GM12878 (cell line): ENCODE results near the gene RAP1GAP2.
"Not testable (repeated sequence)": the region's sequence is repeated elsewhere in the genome, so short reads cannot be mapped to it uniquely, and the experiment has no call there.

Experiments used
- DPF2 ChIP-seq: fragments of 450-650 bp; IDR thresholded peaks from 2 replicates; pipeline ENCODE4 v1.6.1; 2017; ENCODE audit warnings: mild to moderate bottlenecking
- EP300 ChIP-seq, 2 experiments: fragments of 150-350 bp in 1 of 2; IDR thresholded peaks; 2 replicates each; pipeline ENCODE4 v1.6.1; 2011 to 2012; ENCODE audit warnings: low read depth in 2 of 2, low read length in 2 of 2, borderline replicate concordance in 1 of 2, improper control_type of control experiment in 1 of 2, inconsistent platforms in 1 of 2; ENCODE audit not compliant: control insufficient read depth in 1 of 2
- HDAC6 ChIP-seq: fragments of 200-600 bp; sonication (generic); IDR thresholded peaks from one replicate; pipeline ENCODE4 v1.8.0; 2017; ENCODE audit warnings: antibody characterized with exemption; ENCODE audit not compliant: unreplicated experiment
- POLR2A ChIP-seq: IDR thresholded peaks from 2 replicates; pipeline ENCODE4 v1.6.1; 2011; ENCODE audit warnings: low read depth, mild to moderate bottlenecking, low read length
- TARDBP ChIP-seq: IDR thresholded peaks from 2 replicates; pipeline ENCODE4 v1.6.1; 2016; ENCODE audit warnings: borderline replicate concordance
- TF ChIP-seq, protein P1 (sequence below), 3 experiments: IDR thresholded peaks in 2 of 3; conservative IDR thresholded peaks in 1 of 3; 2 replicates each; pipeline ENCODE4 v1.5.1; 2011; ENCODE audit warnings: low read depth in 3 of 3, low read length in 3 of 3, mild to moderate bottlenecking in 3 of 3, control low read depth in 2 of 3, moderate library complexity in 2 of 3, inconsistent platforms in 1 of 3, mixed read lengths in 1 of 3; ENCODE audit not compliant: control insufficient read depth in 2 of 3, insufficient read depth in 1 of 3; ENCODE audit errors: extremely low read depth in 1 of 3
- TF ChIP-seq, protein P2 (sequence below): fragments of 450-650 bp; IDR thresholded peaks from 2 replicates; pipeline ENCODE4 v1.6.1; 2017; ENCODE audit warnings: mild to moderate bottlenecking, moderate library complexity

DNA sequence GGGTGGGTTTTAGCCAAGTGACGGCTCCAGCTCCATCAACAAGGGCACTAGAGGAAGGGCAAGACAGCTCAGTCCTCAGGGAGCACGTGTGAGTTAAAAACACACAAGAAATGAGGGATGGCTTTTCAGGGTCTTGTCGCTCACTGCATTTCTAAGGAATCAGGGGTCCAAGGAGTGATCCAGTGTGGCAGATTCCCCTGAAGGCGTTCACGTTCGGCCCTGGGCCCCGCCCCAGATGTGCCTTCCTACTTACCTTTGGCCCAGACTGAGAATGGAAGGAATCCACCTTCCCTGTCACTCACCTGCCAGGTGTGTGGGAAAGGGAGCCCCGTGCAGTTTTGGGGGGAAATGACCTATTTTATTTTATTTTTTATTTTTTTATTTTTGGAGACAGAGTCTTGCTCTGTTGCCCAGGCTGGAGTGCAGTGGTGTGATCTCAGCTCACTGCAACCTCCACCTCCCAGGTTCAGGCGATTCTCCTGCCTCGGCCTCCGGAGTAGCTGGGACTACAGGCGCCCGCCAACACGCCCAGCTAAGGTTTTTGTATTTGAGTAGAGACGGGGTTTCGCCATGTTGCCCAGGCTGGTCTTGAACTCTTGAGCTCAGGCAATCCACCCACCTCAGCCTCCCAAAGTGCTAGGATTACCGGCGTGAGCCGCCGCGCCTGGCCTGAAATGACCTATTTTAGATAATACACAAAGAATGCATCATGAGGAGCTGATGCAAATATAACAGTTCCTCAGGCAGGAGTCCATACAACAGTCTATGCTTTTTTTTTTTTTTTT, 195.3 kb downstream of the RAP1GAP2 start:
- TF ChIP-seq DPF2; TARDBP; HDAC6; POLR2A; EP300 (IDR thresholded peaks at IDR 0.05; ENCODE audit: borderline replicate concordance in 1 of 2, control insufficient read depth in 1 of 2, low read depth in 2 of 2, low read length in 2 of 2): not testable (repeated sequence)
- TF ChIP-seq, protein P1, sequence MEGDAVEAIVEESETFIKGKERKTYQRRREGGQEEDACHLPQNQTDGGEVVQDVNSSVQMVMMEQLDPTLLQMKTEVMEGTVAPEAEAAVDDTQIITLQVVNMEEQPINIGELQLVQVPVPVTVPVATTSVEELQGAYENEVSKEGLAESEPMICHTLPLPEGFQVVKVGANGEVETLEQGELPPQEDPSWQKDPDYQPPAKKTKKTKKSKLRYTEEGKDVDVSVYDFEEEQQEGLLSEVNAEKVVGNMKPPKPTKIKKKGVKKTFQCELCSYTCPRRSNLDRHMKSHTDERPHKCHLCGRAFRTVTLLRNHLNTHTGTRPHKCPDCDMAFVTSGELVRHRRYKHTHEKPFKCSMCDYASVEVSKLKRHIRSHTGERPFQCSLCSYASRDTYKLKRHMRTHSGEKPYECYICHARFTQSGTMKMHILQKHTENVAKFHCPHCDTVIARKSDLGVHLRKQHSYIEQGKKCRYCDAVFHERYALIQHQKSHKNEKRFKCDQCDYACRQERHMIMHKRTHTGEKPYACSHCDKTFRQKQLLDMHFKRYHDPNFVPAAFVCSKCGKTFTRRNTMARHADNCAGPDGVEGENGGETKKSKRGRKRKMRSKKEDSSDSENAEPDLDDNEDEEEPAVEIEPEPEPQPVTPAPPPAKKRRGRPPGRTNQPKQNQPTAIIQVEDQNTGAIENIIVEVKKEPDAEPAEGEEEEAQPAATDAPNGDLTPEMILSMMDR (IDR thresholded peaks at IDR 0.05 in 2 of 3, conservative IDR thresholded peaks at IDR 0.05 in 1 of 3; ENCODE audit: control insufficient read depth in 2 of 3, extremely low read depth in 1 of 3, insufficient read depth in 1 of 3, low read depth in 3 of 3, low read length in 3 of 3), result not testable (repeated sequence)
- TF ChIP-seq, protein P2, sequence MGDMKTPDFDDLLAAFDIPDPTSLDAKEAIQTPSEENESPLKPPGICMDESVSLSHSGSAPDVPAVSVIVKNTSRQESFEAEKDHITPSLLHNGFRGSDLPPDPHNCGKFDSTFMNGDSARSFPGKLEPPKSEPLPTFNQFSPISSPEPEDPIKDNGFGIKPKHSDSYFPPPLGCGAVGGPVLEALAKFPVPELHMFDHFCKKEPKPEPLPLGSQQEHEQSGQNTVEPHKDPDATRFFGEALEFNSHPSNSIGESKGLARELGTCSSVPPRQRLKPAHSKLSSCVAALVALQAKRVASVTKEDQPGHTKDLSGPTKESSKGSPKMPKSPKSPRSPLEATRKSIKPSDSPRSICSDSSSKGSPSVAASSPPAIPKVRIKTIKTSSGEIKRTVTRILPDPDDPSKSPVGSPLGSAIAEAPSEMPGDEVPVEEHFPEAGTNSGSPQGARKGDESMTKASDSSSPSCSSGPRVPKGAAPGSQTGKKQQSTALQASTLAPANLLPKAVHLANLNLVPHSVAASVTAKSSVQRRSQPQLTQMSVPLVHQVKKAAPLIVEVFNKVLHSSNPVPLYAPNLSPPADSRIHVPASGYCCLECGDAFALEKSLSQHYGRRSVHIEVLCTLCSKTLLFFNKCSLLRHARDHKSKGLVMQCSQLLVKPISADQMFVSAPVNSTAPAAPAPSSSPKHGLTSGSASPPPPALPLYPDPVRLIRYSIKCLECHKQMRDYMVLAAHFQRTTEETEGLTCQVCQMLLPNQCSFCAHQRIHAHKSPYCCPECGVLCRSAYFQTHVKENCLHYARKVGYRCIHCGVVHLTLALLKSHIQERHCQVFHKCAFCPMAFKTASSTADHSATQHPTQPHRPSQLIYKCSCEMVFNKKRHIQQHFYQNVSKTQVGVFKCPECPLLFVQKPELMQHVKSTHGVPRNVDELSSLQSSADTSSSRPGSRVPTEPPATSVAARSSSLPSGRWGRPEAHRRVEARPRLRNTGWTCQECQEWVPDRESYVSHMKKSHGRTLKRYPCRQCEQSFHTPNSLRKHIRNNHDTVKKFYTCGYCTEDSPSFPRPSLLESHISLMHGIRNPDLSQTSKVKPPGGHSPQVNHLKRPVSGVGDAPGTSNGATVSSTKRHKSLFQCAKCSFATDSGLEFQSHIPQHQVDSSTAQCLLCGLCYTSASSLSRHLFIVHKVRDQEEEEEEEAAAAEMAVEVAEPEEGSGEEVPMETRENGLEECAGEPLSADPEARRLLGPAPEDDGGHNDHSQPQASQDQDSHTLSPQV, result not testable (repeated sequence)
